HG02798 (cell line): ENCODE data around the gene RANBP17.
A peak's percentile ranks its signal among the peaks of the same experiment; 100 is the strongest.
"Not testable (repeated sequence)": the region's sequence is repeated elsewhere in the genome, so short reads cannot be mapped to it uniquely, and the experiment has no call there.

Experiments
- ATAC-seq: cut with Tn5 transposase; IDR thresholded peaks from one replicate; pipeline ENCODE4 v1.9.1; 2021; ENCODE audit warnings: mild to moderate bottlenecking; ENCODE audit not compliant: unreplicated experiment, poor library complexity

Gene RANBP17

DNA sequence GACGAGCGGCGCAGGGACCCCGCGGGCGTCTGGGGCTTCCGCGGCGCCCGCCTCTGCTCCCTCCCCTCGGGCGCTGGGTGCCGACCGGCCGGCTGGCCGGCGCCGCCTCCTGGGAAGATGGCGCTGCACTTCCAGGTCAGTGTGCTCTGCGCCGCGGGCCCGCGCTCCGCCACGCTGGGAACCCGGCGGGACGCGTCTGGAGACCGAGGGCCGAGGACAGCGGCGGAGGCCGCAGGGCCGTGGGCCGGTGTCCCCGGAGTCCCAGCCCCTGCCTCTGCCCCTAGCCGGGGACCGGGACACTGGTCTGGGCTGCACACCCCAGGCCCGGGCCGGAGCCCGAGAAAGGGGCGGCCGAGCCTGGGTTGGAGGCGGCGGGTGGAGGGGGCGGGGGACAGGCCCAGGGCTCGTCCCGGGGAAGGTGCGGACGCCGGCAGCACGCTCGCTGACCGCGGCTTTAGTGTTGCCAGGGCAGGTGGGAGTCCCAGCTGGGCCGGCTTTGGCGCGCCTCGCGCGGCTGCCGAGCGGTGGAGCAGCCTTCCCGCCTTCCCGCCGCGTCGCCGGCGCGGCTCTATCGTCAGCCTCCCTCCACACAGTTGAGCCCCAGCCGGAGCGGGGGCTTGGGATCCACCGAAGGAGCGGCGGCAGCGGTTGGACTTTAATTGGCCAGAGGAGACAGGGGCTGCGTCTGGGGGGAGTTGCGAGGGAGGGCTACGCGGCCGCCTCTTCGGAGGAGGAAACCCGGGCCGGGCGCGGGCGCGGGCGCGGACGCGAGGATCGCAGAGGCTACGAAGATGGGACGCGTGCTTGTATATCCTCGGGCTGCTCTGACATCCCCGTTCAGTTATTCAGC, at the start of gene RANBP17:
RANBP17 (plus strand) TSS at position 102 of the 850 bp plus-strand sequence.
- no peak for ATAC-seq

DNA sequence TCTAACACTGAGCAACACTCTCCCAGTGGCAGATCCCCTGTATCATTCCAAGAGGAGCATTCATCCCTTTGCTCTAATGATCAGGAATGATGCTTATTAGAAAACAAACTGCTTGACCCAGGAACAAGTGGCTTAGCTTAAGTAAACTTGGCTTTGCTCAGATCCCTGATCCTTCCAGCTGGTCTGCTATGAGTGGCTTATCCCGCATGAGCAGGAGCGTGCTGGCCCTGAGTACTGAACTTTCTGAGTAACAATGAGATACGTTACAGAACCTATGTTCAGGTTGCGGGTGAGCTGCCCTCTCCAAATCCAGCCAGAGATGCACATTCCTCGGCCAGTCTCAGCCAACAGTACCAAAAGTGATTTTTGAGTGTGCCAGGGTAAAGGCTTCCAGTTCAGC, 48.6 kb upstream of the RANBP17 start:
- ATAC-seq, result no peak

DNA sequence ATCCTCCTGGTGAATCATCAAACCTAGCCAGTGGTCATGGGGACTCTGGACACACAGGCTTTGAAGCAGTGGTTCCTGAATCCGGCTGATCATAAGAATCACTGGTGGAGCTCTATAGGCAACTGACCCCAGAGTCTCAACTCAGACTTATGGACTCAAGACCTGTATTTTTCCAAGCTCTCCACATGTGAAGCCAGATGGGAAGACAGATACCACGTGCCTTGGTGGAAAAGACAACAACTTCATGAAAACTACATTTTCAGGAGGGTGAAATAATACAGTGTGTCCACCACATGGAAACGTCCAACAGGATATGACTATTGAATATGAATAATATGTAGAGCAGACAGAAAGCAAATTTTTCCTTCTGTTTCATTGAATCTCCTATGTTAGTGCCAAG, 44.6 kb upstream of the RANBP17 start:
- ATAC-seq, result no peak

DNA sequence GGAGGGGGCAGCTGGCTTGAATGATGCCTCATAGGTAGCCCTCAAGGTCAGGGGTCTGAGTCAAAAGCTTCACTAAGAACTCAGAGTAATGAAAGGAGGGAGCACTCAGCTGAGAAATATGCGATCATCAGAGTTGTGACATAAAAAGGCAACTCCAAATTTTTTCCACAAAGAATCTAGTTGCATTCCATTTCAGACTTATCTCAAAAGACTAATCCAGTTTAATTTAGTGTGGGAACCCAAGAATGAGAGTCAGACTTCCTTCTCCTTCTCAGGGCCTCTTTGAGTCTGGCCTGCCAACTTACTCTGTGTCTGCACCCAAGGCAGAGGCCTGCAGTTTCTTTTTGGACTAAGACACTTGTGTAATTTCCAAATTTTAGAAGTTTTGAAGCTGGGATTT, 43.6 kb upstream of the RANBP17 start:
- ATAC-seq, result no peak

DNA sequence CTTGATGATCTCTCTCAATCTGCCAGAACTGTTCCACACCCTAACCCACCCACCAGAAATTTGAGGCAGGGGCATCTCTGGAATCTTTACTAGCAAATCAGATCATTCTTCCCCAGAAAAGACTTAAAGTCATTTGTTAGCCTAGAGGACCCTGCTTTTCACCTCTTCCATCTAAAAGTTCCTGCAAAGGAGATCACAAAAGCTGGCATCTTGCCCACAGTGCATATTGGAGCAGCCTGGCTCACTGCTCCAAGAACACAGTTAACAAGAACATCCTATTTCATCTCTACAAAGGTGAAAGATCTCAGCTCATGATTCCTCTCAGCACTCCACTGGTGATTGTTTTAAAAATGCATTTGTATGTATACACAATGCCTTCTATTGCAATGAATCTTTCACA, 42.0 kb upstream of the RANBP17 start:
- ATAC-seq, result no peak

DNA sequence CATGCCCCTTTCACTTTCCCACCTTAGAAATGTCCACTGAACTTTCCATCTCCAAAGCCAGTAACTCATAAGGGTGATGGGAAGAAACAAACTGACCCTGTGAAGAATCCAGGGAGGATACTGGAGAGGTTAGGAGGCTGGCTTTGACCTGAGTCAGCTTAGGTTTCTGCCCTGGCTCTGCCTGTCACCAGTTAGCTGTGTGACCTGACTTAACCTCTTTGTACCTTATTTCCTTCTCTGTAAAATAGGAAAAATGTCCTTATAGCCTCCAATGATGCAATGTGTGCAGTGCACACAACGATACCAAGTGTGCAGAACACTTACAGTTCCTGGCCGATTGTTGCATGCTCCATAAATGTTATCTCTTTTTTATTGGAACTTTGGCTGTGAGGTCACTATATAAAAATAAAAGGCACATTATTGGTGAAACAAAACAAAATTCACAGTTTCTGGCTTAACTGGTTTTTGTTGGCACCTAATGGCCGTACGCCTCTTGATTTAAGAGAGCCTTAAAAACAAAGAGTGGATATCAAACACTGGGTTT, 40.5 kb upstream of the RANBP17 start:
- no peak for ATAC-seq

DNA sequence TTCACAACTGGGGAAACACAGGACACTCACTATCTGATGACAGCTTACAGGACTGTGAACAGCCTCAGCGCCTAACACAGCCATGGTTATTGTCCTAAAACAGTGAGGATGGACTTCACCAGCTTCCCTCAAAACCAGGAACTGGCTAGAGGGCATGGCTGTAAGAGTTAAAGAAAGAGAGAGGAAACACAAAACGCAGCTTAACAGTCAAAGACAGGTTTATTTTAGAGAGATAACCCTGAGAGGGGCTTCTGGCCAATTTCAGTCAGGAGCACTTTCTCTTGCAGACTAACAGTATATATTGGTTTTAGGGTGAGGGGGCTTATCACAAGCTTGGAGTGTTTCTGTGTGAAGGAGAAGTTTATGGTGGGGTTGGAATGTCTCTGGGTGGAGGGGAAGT, 35.7 kb upstream of the RANBP17 start:
- no peak for ATAC-seq

DNA sequence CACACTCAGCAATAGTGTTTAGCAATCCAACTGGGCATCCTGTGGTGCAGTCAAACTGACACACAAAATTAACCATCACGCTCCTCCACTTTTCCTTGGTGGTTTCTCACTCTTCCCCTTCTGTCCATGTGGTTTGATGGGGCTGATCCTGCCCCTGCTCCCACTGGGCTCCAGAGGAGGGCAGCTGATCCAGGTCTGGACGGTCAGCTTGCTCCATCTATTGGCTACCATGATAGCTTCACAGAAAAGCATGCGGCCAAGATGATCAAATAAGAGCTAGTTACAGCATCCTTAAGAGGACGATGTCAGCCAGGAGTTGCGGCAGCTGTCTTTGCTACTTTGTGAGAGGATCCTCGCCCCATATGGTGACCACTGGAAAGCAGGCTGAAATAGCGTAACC, 29.6 kb upstream of the RANBP17 start:
- ATAC-seq, result no peak

DNA sequence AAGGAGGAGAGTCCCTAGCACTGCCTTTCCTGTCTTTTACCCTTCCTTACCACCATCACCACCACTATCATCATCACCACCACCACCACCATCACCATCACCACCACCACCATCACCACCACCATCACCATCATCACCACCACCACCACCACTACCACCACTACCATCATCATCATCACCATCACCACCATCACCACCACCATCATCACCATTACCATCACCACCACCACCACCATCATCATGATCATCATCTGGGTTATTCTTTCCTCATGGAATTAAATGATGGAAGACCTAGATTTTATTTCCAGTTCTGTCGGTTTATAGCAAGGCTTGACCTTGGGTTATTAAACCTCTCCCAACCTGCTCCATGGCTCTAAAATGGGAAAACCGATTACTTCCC, 27.8 kb upstream of the RANBP17 start:
- ATAC-seq, result not testable (repeated sequence)

DNA sequence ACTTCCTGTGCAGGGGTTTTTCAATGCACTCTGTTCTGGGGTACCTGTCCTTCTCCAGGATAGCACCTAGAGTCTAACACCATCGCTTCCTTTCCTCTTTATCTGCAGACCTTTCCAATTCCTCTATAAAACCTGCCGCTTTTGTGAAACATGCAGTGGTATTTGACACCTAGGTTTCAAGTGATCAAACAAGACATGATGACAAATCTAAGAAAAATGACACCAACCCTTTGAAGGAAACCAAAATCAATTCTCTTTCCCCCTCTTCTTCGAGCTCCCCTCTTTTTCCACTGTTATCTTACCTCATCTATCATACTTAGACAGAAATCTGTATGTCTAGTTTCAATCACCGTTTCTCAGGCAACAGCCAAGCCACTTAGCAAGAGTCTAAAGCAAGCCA, 25.6 kb upstream of the RANBP17 start:
- ATAC-seq, result no peak

DNA sequence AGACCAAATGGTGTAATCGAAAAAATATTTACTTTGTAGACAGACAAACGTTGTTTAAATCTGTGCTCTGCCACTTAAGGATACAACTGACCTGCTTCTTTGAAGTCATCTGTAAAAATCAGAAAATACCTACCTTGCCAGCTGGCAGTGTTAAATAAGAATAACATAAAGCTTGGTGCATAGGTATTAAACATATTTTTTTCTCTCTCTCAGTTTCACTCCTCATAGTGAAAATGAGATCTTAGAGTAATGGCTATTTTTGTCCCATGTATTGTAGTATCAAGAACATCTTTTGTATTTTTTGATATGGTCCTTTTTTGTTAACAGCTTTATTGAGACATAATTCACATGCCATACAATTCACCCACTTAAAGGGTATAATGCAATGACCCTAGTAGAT, 17.9 kb upstream of the RANBP17 start:
- ATAC-seq, result peak; percentile 55

DNA sequence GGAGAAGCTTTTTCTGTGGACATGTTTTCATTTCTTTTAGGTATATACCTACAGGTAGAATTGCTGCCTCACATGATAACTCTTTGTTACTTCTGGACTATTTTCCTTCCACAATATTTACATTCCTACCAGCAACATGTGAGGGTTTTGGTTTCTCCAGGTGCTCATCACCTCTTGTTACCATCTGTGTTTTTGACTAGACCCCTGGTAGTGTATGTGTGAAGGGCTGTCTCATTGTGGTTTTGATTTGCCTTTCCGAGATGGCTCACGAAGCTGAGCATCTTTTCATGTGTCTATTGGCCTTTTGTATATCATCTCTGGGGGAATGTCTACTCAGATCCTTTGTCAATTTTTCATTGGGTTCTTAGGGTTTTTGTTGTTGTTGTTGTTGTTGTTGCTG, 17.2 kb upstream of the RANBP17 start:
- ATAC-seq, result no peak

DNA sequence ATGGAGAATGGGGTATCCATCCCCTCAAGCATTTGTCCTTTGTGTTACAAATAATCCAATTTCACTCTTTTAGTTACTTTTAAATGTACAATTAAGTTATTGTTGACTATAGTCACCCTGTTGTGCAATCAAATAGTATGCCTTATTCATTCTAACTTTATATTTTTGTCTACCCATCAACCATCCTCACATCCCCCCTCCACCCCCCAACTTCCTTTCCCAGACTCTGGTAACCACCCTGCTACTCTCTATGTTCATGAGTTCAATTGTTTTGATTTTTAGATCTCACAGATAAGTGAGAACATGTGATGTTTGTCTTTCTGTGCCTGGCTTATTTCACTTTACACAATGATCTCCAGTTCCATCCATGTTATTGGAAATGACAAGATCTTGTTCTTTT, 15.4 kb upstream of the RANBP17 start:
- no peak for ATAC-seq

DNA sequence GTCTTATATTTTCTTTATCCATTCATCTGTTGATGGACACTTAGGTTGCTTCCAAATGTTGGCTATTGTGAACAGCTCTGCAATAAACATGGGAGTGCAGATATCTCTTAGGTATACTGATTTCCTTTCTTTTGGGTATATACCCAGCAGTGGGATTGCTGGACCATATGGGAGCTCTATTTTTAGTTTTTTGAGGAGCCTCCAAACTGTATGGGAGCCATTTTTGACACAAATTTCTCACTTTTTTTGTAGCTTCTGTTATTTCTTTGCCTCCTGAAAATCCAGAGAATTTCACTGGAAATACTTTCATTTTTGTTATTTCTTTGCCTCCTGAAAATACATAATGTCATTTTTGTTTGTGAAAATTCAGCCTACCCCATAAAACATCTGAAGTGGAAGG, 15.0 kb upstream of the RANBP17 start:
- ATAC-seq, result no peak

DNA sequence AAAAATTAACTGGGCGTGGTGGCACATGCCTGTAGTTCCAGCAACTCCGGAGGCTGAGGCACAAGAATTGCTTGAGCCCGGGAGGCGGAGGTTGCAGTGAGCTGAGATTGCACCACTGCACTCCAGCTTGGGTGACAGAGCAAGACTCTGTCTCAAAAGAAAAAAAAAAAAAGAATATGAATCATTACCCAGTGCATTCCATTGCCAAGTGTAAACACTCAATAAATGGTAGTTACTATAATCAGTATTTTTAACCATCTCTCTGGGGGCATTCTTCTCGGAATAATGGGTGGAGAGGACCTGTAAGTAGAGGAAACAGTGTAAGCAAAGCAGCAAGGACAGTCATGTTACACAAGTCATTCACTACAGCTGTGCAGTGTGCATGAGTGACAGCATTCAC, 13.8 kb upstream of the RANBP17 start:
- ATAC-seq, result no peak

DNA sequence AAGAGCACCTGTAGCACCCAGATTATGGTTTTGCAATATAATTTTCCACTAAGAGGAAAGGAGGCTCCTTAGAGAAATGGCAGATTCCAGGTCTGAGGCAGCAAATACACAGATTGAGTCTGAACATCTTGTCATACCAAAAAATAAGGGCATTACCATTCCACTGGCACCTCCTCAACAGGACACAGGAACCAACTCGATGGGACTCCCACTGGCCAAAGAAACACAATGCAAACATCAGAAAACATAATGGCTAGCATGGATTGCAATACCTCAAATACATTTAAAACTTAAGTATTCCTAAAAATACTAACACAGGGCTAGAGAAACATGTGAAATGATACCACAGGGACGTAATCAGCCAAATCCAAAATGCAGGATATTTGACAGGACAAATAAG, 12.4 kb upstream of the RANBP17 start:
- ATAC-seq, result no peak

DNA sequence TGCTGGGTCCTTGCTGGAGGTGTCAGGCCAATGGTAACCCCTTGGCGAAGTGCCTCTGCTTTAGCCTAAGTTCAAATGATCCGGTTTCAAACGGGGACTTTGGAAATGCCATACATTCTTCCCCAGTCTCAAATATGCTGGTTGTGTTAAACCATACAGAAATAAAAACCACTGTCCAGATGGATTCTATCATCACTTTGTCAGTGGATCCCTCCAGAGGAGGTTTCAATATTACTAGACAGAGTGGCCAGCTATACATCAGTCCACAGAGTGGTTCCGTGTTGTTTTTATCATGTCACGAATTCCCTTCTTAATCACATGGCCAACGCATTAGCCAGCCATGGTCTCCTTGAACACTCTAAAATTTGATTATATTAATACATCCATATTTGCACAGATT, 7.3 kb upstream of the RANBP17 start:
- no peak for ATAC-seq

DNA sequence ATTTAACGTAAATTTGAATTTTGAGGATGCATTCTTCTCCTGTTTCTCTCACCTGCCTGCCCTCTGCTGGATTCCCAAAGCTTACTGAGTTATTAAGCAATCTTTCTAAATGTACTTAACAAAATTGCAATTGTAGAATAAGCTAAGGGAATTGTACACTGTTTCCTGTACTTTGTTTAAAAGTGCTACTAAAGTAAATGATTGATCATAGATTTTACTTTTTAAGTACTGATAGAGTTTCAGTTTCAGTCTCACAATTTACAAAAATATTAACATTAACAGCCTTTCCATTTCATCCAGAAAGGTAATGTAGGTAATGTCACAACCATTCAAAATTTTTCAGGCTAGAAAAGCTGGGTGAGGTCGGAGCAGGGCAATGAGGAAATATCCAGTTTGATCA, 4.8 kb upstream of the RANBP17 start:
- ATAC-seq, result no peak

DNA sequence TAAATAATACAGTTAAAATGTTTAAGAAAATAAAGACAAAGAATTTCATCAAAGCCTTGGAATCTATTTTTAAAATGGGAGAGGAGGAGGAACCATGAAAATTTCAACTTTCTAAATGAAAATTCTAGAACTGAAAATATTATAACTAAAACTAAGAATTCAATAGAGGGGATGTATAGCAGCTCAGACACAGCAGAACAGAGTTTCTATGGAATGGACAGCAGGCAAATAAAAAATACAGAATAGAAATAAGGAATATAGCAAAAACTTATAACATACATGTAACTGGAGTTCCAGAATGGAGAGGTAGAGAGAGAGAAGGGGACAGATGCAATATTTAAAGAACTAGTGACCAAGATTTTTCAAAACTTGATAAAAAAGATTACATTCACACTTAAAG, 1.4 kb upstream of the RANBP17 start:
- ATAC-seq, result no peak

DNA sequence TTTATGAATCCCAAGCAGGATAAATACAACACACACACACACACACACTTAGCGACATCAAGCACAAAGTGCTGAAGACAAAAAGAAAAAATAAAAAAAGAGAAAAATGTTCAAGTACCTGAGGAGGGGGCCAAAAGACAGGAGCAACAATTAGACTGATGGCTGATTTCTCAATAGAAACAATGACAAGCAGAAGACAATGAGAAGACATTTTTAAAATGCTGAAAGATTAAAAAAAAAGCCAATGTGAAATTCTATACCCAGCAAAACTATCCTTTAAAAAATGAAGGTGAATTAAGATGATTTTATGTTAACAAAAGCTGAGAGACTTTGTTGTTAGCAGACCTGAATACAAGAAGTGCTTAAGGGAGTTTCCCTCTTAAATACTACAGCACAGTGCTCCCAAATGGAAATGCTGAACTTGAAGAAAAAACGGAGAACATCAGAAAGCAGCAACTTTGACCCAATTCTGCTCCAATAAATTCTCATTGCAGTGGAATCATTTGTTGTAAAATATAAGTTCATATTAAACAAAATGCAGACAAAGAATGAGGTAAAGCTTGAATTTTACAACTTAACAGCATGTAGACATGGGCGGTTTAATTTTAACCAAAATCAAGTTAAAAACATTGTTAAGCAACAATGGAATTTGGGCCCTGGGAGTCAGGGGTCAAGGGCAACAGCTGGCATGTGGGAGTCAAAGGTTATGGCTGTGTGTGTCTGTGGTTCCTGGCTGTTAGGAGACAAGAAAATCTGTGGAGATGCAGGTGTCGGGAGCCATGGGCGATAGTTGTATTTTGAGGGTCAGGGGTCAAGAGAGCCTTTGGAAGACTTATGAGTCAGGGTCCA, 776 bp upstream of the RANBP17 start:
- no peak for ATAC-seq

DNA sequence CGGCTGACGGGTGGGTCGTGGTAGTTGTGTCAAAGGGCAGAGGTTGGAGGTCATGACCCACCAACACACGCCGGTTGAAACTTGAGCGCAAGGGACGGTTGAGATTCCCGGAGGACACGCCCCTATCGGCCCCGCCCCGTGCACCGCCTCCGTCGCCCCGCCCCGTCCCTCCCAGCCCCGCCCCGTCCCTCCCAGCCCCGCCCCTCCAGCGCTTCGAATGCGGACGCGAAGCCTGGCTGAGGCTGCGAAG, 226 bp upstream of the RANBP17 start:
- no peak for ATAC-seq

DNA sequence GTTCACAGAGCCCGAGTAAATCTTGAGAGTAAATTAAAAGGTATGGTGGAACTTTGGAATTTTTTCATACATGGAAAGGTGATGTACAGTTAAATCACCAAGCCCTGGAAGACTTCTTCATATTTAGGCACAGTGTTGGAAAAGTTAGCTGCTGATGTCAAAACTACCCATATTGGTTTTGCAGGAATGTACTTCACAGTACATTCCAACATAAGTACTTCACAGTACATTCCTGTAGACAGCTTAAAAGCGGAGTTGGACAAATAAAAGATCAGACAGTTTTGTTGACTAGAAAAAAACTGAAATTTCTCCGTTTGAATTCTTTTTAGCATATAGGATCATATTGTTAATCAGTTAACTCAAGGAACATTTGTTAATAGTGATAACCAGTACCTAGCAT, 1.8 kb downstream of the RANBP17 start:
- no peak for ATAC-seq
